Activated CD4-positive, alpha-beta T cell treated with anti-CD3 and anti-CD28 coated beads, Interleukin-2, Interleukin-4, amounts not matched to agents 100 ng/mL and 50 ng/mL, durations not matched to agents 16 hours and 8 hours (primary cell): Measurements from ENCODE around the gene ZNF438.
A peak's percentile ranks its signal among the peaks of the same experiment; 100 is the strongest.
"Not testable (repeated sequence)": the region's sequence is repeated elsewhere in the genome, so short reads cannot be mapped to it uniquely, and the experiment has no call there.

ENCODE experiments used
- DNase-seq: peaks from one replicate; pipeline ENCODE4 v3.0.0-alpha.2; 2020; ENCODE audit warnings: low spot score

Gene ZNF438

GRCh38 chr10:30935078-30935477 lies 96.6 kb downstream of the ZNF438 start:
- DNase-seq, result no peak

- DNase-seq, result no peak
Measured at GRCh38 chr10:30931094-30931493, 100.6 kb downstream of the ZNF438 start.

GRCh38 chr10:30929901-30930520 lies 101.7 kb downstream of the ZNF438 start:
- DNase-seq, result no peak

- DNase-seq, result peak; percentile 6
Measured at GRCh38 chr10:30929311-30929729, 102.3 kb downstream of the ZNF438 start.

GRCh38 chr10:30928742-30929141 lies 102.9 kb downstream of the ZNF438 start:
- DNase-seq, result peak; percentile 3

GRCh38 chr10:30918651-30919050 lies 113.0 kb downstream of the ZNF438 start:
- no peak for DNase-seq

GRCh38 chr10:30917789-30918188 lies 113.9 kb downstream of the ZNF438 start:
- DNase-seq, result no peak

GRCh38 chr10:30917067-30917466 lies 114.6 kb downstream of the ZNF438 start:
- no peak for DNase-seq

GRCh38 chr10:30915146-30915545 lies 116.5 kb downstream of the ZNF438 start:
- no peak for DNase-seq

- DNase-seq, result no peak
Measured at GRCh38 chr10:30911303-30911863, 120.3 kb downstream of the ZNF438 start.

- no peak for DNase-seq
Measured at GRCh38 chr10:30903397-30904138, 128.1 kb downstream of the ZNF438 start.

- no peak for DNase-seq
Measured at GRCh38 chr10:30902621-30903396, 128.9 kb downstream of the ZNF438 start.

GRCh38 chr10:30901487-30901886 lies 130.2 kb downstream of the ZNF438 start:
- DNase-seq, result not testable (repeated sequence)

GRCh38 chr10:30898964-30899363 lies 132.7 kb downstream of the ZNF438 start:
- DNase-seq, result no peak

- peak; percentile 25 for DNase-seq
Measured at GRCh38 chr10:30897547-30897946, 134.1 kb downstream of the ZNF438 start.

GRCh38 chr10:30897048-30897447 lies 134.6 kb downstream of the ZNF438 start:
- DNase-seq, result no peak

- DNase-seq, result no peak
Measured at GRCh38 chr10:30894221-30894620, 137.4 kb downstream of the ZNF438 start.

- DNase-seq, result no peak
Measured at GRCh38 chr10:30893208-30893607, 138.5 kb downstream of the ZNF438 start.

- no peak for DNase-seq
Measured at GRCh38 chr10:30887839-30888238, 143.8 kb downstream of the ZNF438 start.

GRCh38 chr10:30885423-30885822 lies 146.2 kb downstream of the ZNF438 start:
- no peak for DNase-seq

GRCh38 chr10:30883751-30884150 lies 147.9 kb downstream of the ZNF438 start:
- no peak for DNase-seq

- no peak for DNase-seq
Measured at GRCh38 chr10:30883116-30883515, 148.5 kb downstream of the ZNF438 start.

- no peak for DNase-seq
Measured at GRCh38 chr10:30882281-30882680, 149.4 kb downstream of the ZNF438 start.
